ENCODE data around the gene FGF12. TPM values are rescaled to one million over a fixed set of nuclear protein-coding genes. Genes with fewer than 3 reads are reported as not detected.

Gene FGF12
- total RNA-seq, 1 donor from 2014 or later = 7.2 TPM

DNA sequence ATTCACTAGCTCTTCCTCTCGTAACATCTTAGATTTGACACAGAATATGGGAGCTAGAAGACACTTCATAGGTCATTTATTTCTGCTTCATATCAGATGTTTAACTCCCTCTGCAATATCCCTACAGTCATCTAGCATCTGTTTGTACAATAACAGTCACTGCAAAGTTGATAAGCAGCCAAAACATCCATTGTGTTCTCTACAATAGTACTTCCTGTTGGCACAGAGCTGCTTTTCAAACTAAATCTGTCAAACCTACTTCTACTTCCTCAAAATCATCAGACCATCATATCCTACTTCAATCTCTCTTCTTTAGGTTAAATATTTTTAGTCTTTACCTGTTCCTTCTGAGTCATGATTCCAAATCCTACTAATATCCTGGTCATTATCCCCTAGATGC lies 233.2 kb downstream of the FGF12 start:
- DNase-seq = peak; percentile 1

GRCh38 chr3:192490720-192491119 lies 236.6 kb downstream of the FGF12 start:
- DNase-seq = no peak

GRCh38 chr3:192489579-192489978 lies 237.8 kb downstream of the FGF12 start:
- no peak for DNase-seq

- no peak for DNase-seq
Observed at GRCh38 chr3:192487033-192487432, 240.3 kb downstream of the FGF12 start.

GRCh38 chr3:192482809-192483208 lies 244.5 kb downstream of the FGF12 start:
- no peak for DNase-seq

DNA sequence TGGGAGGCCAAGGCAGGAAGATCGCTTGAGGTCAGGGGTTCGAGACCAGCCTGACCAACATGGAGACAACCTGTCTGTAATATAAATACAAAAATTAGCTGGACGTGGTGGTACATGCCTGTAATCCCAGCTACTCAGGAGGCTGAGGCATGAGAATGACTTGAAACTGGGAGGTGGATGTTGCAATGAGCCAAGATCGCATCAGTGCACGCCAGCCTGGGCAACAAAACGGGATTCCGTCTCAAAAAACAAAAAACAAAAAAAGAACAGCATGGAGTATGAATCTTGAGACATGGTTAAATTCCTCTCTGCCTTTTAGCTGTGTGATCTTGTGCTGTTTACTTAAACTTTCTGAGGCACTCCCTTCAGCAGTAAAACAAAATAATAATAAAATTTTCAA lies 244.9 kb downstream of the FGF12 start:
- no peak for DNase-seq

- DNase-seq = no peak
Observed at GRCh38 chr3:192481638-192482037, 245.7 kb downstream of the FGF12 start.

- peak; percentile 71 for DNase-seq
Observed at GRCh38 chr3:192467230-192468140, 259.9 kb downstream of the FGF12 start.

- DNase-seq = no peak
Observed at GRCh38 chr3:192449036-192449435, 278.3 kb downstream of the FGF12 start.

DNA sequence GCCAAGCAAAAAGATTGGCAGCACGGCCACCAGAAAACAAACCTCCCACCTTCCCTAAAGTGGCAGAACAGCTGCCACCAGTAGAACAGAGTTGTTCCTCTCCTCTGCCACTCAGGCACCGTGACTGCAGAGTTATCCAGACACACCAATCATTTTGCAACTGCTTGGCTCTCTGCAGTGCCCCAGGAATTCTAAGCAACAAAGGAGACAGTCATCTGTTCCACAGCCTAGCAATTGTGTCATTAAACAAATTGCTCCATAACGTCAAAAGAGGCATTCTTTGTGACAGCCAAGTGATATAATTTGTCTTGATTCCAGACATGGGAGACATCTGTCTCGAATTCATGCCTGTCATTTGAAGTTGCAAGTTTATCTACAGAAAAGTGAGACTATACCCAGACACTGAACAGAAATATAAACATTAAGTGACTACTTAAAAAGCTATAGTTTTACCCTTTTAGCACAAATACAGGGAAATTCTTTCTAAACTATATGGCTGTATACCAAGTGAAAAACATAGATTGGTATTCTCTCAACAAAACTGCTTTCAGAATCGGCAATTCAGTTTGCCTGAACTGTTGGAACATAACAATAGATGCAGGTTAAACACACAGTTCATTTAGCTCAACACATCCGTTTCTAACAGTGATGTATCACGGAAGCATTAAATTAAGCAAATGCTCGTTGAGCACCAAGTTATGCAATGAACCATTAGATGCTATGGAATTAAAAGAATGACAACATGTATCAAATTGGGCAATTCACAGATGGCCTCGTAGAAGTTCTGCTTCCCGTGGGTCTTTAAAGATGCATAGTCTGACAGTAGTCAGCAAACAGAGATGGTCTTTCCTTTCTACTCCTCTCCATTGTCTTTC lies 281.3 kb downstream of the FGF12 start:
- DNase-seq = peak; percentile 76

- DNase-seq = no peak
Observed at GRCh38 chr3:192444791-192445106, 282.6 kb downstream of the FGF12 start.

DNA sequence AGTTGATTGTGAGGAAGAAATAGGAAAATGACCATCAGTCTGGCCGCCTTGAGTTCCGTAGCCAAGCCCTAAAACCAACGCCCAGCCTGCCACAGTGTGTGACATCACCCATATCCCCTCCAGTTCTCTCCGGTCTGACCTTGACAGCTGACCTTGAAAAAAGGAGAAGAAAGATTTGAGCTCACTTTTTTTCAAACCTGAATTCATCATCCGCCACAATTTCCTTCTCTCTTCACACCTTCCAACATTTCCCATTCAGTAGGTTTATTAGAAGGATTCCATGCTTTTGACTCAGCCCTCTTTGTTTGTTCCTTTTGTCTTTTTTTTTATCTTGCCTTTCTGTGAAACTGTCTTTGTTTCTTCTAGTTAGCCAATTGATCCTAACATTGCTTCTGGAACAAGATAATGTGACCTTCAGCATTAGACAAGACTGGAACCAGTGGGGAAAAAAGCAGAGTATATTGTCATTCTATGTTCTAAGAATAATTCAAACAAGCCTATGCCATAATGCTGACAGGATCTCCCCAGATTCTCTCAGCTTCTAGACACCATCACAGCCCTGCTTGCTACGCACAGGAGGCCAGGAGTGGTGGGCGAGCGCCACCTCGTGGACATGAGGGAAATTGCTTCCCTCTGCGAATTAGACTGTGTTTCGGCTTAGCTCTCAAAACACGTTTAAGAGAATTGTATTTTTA lies 283.1 kb downstream of the FGF12 start:
- DNase-seq = peak; percentile 87

GRCh38 chr3:192435241-192435640 lies 292.1 kb downstream of the FGF12 start:
- no peak for DNase-seq

GRCh38 chr3:192434186-192434585 lies 293.2 kb downstream of the FGF12 start:
- DNase-seq = no peak

DNA sequence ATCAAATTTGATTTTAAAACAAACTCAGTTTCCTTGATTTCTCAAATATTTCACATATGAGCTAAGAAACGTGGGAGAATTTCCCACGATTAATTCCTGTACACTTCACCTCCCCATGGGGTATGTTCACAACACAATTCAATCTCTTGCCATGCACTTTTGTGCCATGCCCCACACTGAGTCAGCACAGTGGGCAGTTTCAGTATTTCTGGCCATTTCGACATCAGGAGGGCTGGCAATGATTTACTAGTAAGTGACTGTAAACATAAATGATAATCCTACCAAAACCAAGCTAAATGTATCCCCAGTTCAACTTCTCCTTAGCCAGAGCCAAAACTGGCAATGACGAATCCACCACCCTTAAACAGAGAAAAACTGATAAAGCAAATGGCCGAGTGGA lies 293.6 kb downstream of the FGF12 start:
- DNase-seq = no peak

- peak; percentile 45 for DNase-seq
Observed at GRCh38 chr3:192422997-192423342, 304.4 kb downstream of the FGF12 start.

DNA sequence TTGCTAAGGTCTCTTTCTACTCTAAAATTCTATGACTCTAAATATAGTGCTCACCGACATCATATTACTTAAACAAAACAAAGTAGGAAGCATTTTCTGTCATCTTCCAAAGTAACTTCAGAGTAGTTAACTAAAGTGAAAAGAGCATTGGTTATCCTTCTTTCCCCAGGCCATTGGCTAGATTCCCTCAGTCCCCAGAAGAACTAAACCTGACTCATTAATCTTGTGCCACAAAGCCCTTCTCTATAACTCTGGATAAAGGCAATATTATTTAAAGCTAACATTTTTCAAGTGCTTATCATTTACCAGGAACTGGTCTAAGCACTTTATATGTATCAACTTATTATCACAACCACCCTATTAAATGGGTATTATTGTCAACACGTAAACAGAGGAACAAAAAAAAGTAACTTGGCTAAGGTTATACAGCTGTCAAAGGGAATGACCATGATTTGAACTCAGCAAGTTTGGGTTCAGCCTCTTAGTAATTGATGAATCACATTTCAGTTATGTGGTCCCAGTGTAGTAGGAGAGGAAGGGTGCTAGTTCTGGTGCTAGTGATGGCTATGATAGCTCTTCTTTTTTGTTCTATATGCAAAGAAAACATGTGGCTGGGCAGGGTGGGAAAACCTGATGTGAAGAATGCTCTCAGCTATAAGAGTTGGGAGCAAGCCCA lies 304.9 kb downstream of the FGF12 start:
- DNase-seq = no peak

GRCh38 chr3:192419312-192419711 lies 308.0 kb downstream of the FGF12 start:
- DNase-seq = no peak

GRCh38 chr3:192417559-192418055 lies 309.7 kb downstream of the FGF12 start:
- DNase-seq = no peak

DNA sequence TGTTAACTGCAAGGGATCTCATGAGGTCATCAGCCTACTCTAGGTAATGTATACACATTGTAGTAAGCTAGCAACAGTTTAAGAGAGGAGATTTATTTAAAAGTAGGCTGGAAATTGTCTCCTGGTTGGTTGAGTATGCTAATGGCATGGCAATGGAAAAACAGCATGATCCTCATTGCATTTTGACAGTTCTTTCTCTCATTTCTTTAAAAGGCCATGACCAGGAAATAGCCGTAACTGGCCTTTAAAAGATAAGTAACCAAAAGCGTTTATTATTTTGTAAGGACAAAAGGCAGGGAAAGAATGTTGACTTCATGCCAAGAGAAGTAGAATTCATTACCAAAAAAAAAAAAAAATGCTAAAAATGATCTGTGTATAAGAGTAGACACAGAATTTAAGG lies 310.3 kb downstream of the FGF12 start:
- no peak for DNase-seq

- no peak for DNase-seq
Observed at GRCh38 chr3:192413461-192413860, 313.9 kb downstream of the FGF12 start.

GRCh38 chr3:192410684-192410960 lies 316.7 kb downstream of the FGF12 start:
- DNase-seq = no peak
